Measurements from ENCODE around the gene ARSD.
"Not testable (repeated sequence)": the region's sequence is repeated elsewhere in the genome, so short reads cannot be mapped to it uniquely, and the experiment has no call there.

Gene ARSD

GRCh38 chrX:2931612-2932011 lies 2.5 kb upstream of the ARSD start:
- DNase-seq = no peak

- no peak for DNase-seq
Measured at GRCh38 chrX:2931155-2931554, 2.0 kb upstream of the ARSD start.

GRCh38 chrX:2928191-2928582 lies 952 bp downstream of the ARSD start:
- DNase-seq = peak in 1 of 2 experiments; percentile 15

- no peak for DNase-seq
Measured at GRCh38 chrX:2926664-2927275, 2.4 kb downstream of the ARSD start.

GRCh38 chrX:2926255-2926654 lies 2.9 kb downstream of the ARSD start:
- not testable (repeated sequence) for DNase-seq

- no peak for DNase-seq
Measured at GRCh38 chrX:2924151-2924550, 5.0 kb downstream of the ARSD start.

- no peak for DNase-seq
Measured at GRCh38 chrX:2921750-2922149, 7.4 kb downstream of the ARSD start.

GRCh38 chrX:2921193-2921592 lies 7.9 kb downstream of the ARSD start:
- DNase-seq = no peak

- DNase-seq = no peak
Measured at GRCh38 chrX:2917767-2918166, 11.4 kb downstream of the ARSD start.

- DNase-seq = no peak
Measured at GRCh38 chrX:2913118-2913517, 16.0 kb downstream of the ARSD start.

GRCh38 chrX:2910109-2910508 lies 19.0 kb downstream of the ARSD start:
- no peak for DNase-seq

- no peak for DNase-seq
Measured at GRCh38 chrX:2908125-2908685, 20.9 kb downstream of the ARSD start.

- DNase-seq = no peak
Measured at GRCh38 chrX:2907295-2907694, 21.8 kb downstream of the ARSD start.

- DNase-seq = no peak
Measured at GRCh38 chrX:2903366-2903765, 25.8 kb downstream of the ARSD start.

- DNase-seq = no peak
Measured at GRCh38 chrX:2902841-2903240, 26.3 kb downstream of the ARSD start.

GRCh38 chrX:2901367-2902036 lies 27.6 kb downstream of the ARSD start:
- no peak for DNase-seq

GRCh38 chrX:2898846-2899512 lies 30.2 kb downstream of the ARSD start:
- no peak for DNase-seq

- DNase-seq = peak in 1 of 2 experiments; percentile 23
Measured at GRCh38 chrX:2897690-2898623, 31.2 kb downstream of the ARSD start.

- no peak for DNase-seq
Measured at GRCh38 chrX:2897311-2897689, 31.8 kb downstream of the ARSD start.

- DNase-seq = no peak
Measured at GRCh38 chrX:2894885-2895292, 34.2 kb downstream of the ARSD start.

- DNase-seq = no peak
Measured at GRCh38 chrX:2892816-2893215, 36.3 kb downstream of the ARSD start.

GRCh38 chrX:2890536-2891460 lies 38.3 kb downstream of the ARSD start:
- DNase-seq = not testable (repeated sequence)

Data from activated T-cell treated with anti-CD3 and anti-CD28 coated beads, Interleukin-2, amount 50 U/mL, for 48 hours (primary cell).